Upper lobe of left lung (tissue), 6 donors: ENCODE measurements around the gene AKR1B15. TPM values are rescaled to one million over a fixed set of nuclear protein-coding genes. Genes with fewer than 3 reads are reported as not detected.
"Not testable (repeated sequence)": the region's sequence is repeated elsewhere in the genome, so short reads cannot be mapped to it uniquely, and the experiment has no call there.

Experiments
- ATAC-seq, 2 donors: fragments of 200-7000 bp; cut with Tn5 transposase; one replicate each; pipeline ENCODE4 v1.9.1; 2022; ENCODE audit warnings: mild to moderate bottlenecking in 2 of 2, moderate library complexity in 2 of 2; ENCODE audit not compliant: low FRiP score in 2 of 2
- DNase-seq, 2 donors: peaks; one replicate each; pipeline ENCODE4 v3.0.0-alpha.2; 2019 to 2020
- H3K27ac ChIP-seq, 4 donors: fragments of 200-600 bp; sonication (generic); one replicate each; pipeline ENCODE4 v1.5.1; 2016 to 2019
- H3K27me3 ChIP-seq, 4 donors: fragments of 200-600 bp; sonication (generic); one replicate each; pipeline ENCODE4 v1.5.1; 2017 to 2019
- H3K36me3 ChIP-seq, 4 donors: fragments of 200-600 bp; sonication (generic); one replicate each; pipeline ENCODE4 v1.5.1; 2016 to 2019
- H3K4me1 ChIP-seq, 4 donors: fragments of 200-600 bp; sonication (generic); one replicate each; pipeline ENCODE4 v1.5.1; 2018 to 2019
- H3K4me3 ChIP-seq, 4 donors: fragments of 200-600 bp; sonication (generic); one replicate each; pipeline ENCODE4 v1.5.1; 2017 to 2019; ENCODE audit warnings: mild to moderate bottlenecking in 2 of 4, moderate library complexity in 1 of 4
- H3K9me3 ChIP-seq, 4 donors: fragments of 200-600 bp; sonication (generic); one replicate each; pipeline ENCODE4 v1.5.1; 2018 to 2019
- CTCF ChIP-seq, 6 experiments: fragments of 450-650 bp in 4 of 6; fragments of 200-600 bp in 2 of 6; sonication (generic) in 2 of 6; IDR thresholded peaks; one replicate each; pipeline ENCODE4 v1.5.1; 2016 to 2019; ENCODE audit warnings: antibody characterized with exemption in 6 of 6
- EP300 ChIP-seq, 4 donors: sonication (generic); formaldehyde crosslinking; IDR thresholded peaks; one replicate each; pipeline ENCODE4 v1.5.1; 2017; ENCODE audit warnings: antibody characterized with exemption in 4 of 4, control low read depth in 2 of 4
- POLR2A ChIP-seq, 4 donors: fragments of 450-650 bp; IDR thresholded peaks; one replicate each; pipeline ENCODE4 v1.5.1; 2016 to 2017; ENCODE audit warnings: antibody characterized with exemption in 4 of 4, mild to moderate bottlenecking in 2 of 4
- POLR2AphosphoS5 ChIP-seq, 2 donors: sonication (generic); formaldehyde crosslinking; IDR thresholded peaks; one replicate each; pipeline ENCODE4 v1.5.1; 2017; ENCODE audit warnings: antibody characterized with exemption in 2 of 2
- WGBS, 2 donors: methylation state at CpG; one replicate each; pipeline ENCODE4 v1.1.5; 2017 to 2018; 5-methylcytosine and 5-hydroxymethylcytosine counted together
- total RNA-seq, 6 donors: library from RNA; depleted of rRNA in 4 of 6; stranded (reverse); fragments of >200 nt in 4 of 6; gene quantifications; one replicate each; pipeline versions ENCODE4 v1.1.0 to v1.2.1, GENCODE V29; 2016 to 2021
- donor health status: DM: no; HTN: no; CAD: no; lungs with moderate emphysema.
- donor health status: DM: no; HTN: yes; CAD: no; lungs with severe emphysema.

Gene AKR1B15
- total RNA-seq, 6 donors from 2014 or later, result not detected

GRCh38 chr7:134533288-134533771 is 15.6 kb upstream of the AKR1B15 start:
- DNase-seq, result no peak
- H3K4me1 ChIP-seq, result peaks cover 0 to 5% (median 2%) of the 10 kb centered on the region in 4 donors
- TF ChIP-seq CTCF (IDR thresholded peaks at IDR 0.05) (no peak), EP300 (IDR thresholded peaks at IDR 0.05) (no peak), POLR2A (IDR thresholded peaks at IDR 0.05) (no peak), POLR2AphosphoS5 (IDR thresholded peaks at IDR 0.05) (no peak)
- H3K4me3 ChIP-seq, result no peak overlapping the region
- no peaks in the 10 kb centered on the region for H3K27me3 ChIP-seq
- no peaks in the 10 kb centered on the region for H3K36me3 ChIP-seq
- no peaks in the 10 kb centered on the region for H3K9me3 ChIP-seq
- no peak overlapping the region for H3K27ac ChIP-seq
- 95 to 100% methylated on average over 1 of the region's 1 CpG for WGBS, 2 donors
- no peak for ATAC-seq

- H3K27me3 ChIP-seq, result no peaks in the 10 kb centered on the region
- H3K36me3 ChIP-seq, result no peaks in the 10 kb centered on the region
- WGBS, 2 donors, result 88 to 94% methylated on average over 3 of the region's 3 CpGs
- TF ChIP-seq POLR2A (IDR thresholded peaks at IDR 0.05) (no peak), EP300 (IDR thresholded peaks at IDR 0.05) (no peak), CTCF (IDR thresholded peaks at IDR 0.05) (no peak), POLR2AphosphoS5 (IDR thresholded peaks at IDR 0.05) (no peak)
- no peak overlapping the region for H3K4me3 ChIP-seq
- DNase-seq (no peak), ATAC-seq (no peak)
- no peaks in the 10 kb centered on the region for H3K9me3 ChIP-seq
- peaks cover 0 to 5% (median 2%) of the 10 kb centered on the region in 4 donors for H3K4me1 ChIP-seq
- H3K27ac ChIP-seq, result no peak overlapping the region
Measured at GRCh38 chr7:134534633-134535032, 14.3 kb upstream of the AKR1B15 start.

- Histone ChIP-seq H3K27ac (no peak overlapping the region), H3K4me1 (peaks cover 0 to 5% (median 2%) of the 10 kb centered on the region in 4 donors), H3K9me3 (no peaks in the 10 kb centered on the region), H3K27me3 (no peaks in the 10 kb centered on the region), H3K36me3 (no peaks in the 10 kb centered on the region), H3K4me3 (no peak overlapping the region)
- no peak for TF ChIP-seq POLR2A (IDR thresholded peaks at IDR 0.05)
- no peak for TF ChIP-seq CTCF (IDR thresholded peaks at IDR 0.05)
- TF ChIP-seq EP300 (IDR thresholded peaks at IDR 0.05), result no peak
- 60% methylated on average over 3 of the region's 3 CpGs for WGBS, 2 donors
- ATAC-seq (no peak), DNase-seq (no peak)
Measured at GRCh38 chr7:134535272-134535918, 13.5 kb upstream of the AKR1B15 start.

- ATAC-seq (no peak), DNase-seq (no peak)
- Histone ChIP-seq H3K36me3 (no peaks in the 10 kb centered on the region), H3K27ac (no peak overlapping the region), H3K4me3 (no peak overlapping the region), H3K9me3 (no peaks in the 10 kb centered on the region), H3K4me1 (peaks cover 0 to 5% (median 2%) of the 10 kb centered on the region in 4 donors), H3K27me3 (no peaks in the 10 kb centered on the region)
- 53 to 81% methylated on average over 3 of the region's 3 CpGs for WGBS, 2 donors
- TF ChIP-seq CTCF (IDR thresholded peaks at IDR 0.05) (no peak), POLR2A (IDR thresholded peaks at IDR 0.05) (no peak), EP300 (IDR thresholded peaks at IDR 0.05) (no peak), POLR2AphosphoS5 (IDR thresholded peaks at IDR 0.05) (no peak)
Measured at GRCh38 chr7:134535919-134536299, 13.0 kb upstream of the AKR1B15 start.

GRCh38 chr7:134536558-134536957 is 12.4 kb upstream of the AKR1B15 start:
- ATAC-seq, H3K36me3 ChIP-seq, H3K27me3 ChIP-seq, DNase-seq, H3K9me3 ChIP-seq, H3K4me1 ChIP-seq, H3K4me3 ChIP-seq, H3K27ac ChIP-seq: not testable (repeated sequence)
- 75 to 85% methylated on average over 3 of the region's 3 CpGs for WGBS, 2 donors

- H3K36me3 ChIP-seq, H3K4me1 ChIP-seq, ATAC-seq, H3K27me3 ChIP-seq, H3K4me3 ChIP-seq, H3K9me3 ChIP-seq, DNase-seq, H3K27ac ChIP-seq: not testable (repeated sequence)
- WGBS, 2 donors, result 83 to 84% methylated on average over 5 of the region's 5 CpGs
Measured at GRCh38 chr7:134537273-134537781, 11.6 kb upstream of the AKR1B15 start.
